ENCODE data around the gene KIZ.

KIZ gene

DNA sequence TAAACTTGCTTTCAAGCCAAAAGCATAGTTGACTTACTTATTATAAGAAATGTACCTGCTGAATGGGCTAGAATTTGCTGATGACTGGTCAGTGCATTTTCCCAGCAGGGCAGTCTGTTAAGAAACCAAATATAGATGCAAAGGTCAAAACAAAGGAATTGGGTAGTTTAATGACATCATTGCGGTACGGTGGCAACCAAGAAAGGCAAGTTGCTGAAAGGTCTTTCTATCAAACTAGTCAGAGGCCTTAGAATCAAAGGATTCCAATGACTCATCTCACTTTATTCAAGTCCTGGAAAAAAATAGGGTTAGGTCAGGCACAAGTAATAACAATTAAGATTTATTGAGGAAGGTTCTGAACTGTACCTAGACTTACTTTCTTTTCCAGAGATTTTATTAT is 76.4 kb downstream of the KIZ start:
- Histone ChIP-seq H3K9me3 (ENCODE audit: low read depth, low read length) (no peaks in the 10 kb centered on the region), H3K36me3 (ENCODE audit: insufficient read depth, low read length) (no peaks in the 10 kb centered on the region), H3K27ac (no peak overlapping the region), H3K4me3 (no peak overlapping the region), H3K9ac (ENCODE audit: insufficient read length) (no peak overlapping the region)
- DNase-seq (ENCODE audit: low read depth, low spot score), result no peak
- TF ChIP-seq FOXP2 (optimal IDR thresholded peaks at IDR 0.05; ENCODE audit: control extremely low read depth, extremely low read length, insufficient read depth) (no peak), POLR2AphosphoS5 (IDR thresholded peaks at IDR 0.05; ENCODE audit: borderline replicate concordance, low read depth, low read length) (no peak), EZH2 (IDR thresholded peaks at IDR 0.05) (no peak)

GRCh38 chr20:21203088-21203656 is 77.3 kb downstream of the KIZ start:
- no peak overlapping the region for H3K4me3 ChIP-seq
- H3K27ac ChIP-seq, result no peak overlapping the region
- no peak for DNase-seq (ENCODE audit: low read depth, low spot score)

GRCh38 chr20:21206584-21206983 is 80.7 kb downstream of the KIZ start:
- no peak for DNase-seq (ENCODE audit: low read depth, low spot score)
- Histone ChIP-seq H3K9me3 (ENCODE audit: low read depth, low read length) (no peaks in the 10 kb centered on the region), H3K4me3 (no peak overlapping the region), H3K36me3 (ENCODE audit: insufficient read depth, low read length) (no peaks in the 10 kb centered on the region), H3K9ac (ENCODE audit: insufficient read length) (no peak overlapping the region), H3K27ac (no peak overlapping the region)
- TF ChIP-seq POLR2AphosphoS5 (IDR thresholded peaks at IDR 0.05; ENCODE audit: borderline replicate concordance, low read depth, low read length), result no peak
- no peak for TF ChIP-seq EZH2 (IDR thresholded peaks at IDR 0.05)
- TF ChIP-seq FOXP2 (optimal IDR thresholded peaks at IDR 0.05; ENCODE audit: control extremely low read depth, extremely low read length, insufficient read depth), result no peak

More at GRCh38 chr20:21203088-21203656, 77.3 kb downstream of the KIZ start:
- TF ChIP-seq FOXP2 (optimal IDR thresholded peaks at IDR 0.05; ENCODE audit: control extremely low read depth, extremely low read length, insufficient read depth) (no peak), POLR2AphosphoS5 (IDR thresholded peaks at IDR 0.05; ENCODE audit: borderline replicate concordance, low read depth, low read length) (no peak), EZH2 (IDR thresholded peaks at IDR 0.05) (no peak)
- no peaks in the 10 kb centered on the region for H3K9me3 ChIP-seq (ENCODE audit: low read depth, low read length)
- H3K36me3 ChIP-seq (ENCODE audit: insufficient read depth, low read length), result no peaks in the 10 kb centered on the region
- no peak overlapping the region for H3K9ac ChIP-seq (ENCODE audit: insufficient read length)

DNA sequence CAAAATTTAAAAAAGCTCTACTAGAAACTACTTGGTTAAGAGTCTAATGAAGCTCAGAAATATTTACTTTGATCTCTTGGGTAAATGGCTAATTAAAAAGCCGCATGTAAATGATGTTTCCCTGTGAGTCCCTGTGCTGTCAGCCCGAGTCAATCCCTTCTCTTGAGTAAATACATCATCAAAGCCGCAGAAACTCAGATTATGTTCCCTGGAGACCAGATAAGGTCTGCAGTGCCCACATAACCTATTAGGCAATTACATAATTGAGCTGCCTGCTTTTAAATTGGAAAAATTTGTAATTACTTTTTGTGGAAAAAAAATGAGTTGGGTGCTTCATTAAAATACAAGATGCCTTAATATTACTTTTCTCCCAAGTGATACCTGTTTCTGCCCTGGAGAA is 83.1 kb downstream of the KIZ start:
- no peak for DNase-seq (ENCODE audit: low read depth, low spot score)
- Histone ChIP-seq H3K36me3 (ENCODE audit: insufficient read depth, low read length) (no peaks in the 10 kb centered on the region), H3K27ac (no peak overlapping the region), H3K4me3 (no peak overlapping the region), H3K9ac (ENCODE audit: insufficient read length) (no peak overlapping the region), H3K9me3 (ENCODE audit: low read depth, low read length) (no peaks in the 10 kb centered on the region)
- no peak for TF ChIP-seq EZH2 (IDR thresholded peaks at IDR 0.05)
- no peak for TF ChIP-seq FOXP2 (optimal IDR thresholded peaks at IDR 0.05; ENCODE audit: control extremely low read depth, extremely low read length, insufficient read depth)
- TF ChIP-seq POLR2AphosphoS5 (IDR thresholded peaks at IDR 0.05; ENCODE audit: borderline replicate concordance, low read depth, low read length), result no peak

GRCh38 chr20:21209668-21210067 is 83.8 kb downstream of the KIZ start:
- H3K9me3 ChIP-seq (ENCODE audit: low read depth, low read length), result no peaks in the 10 kb centered on the region
- H3K9ac ChIP-seq (ENCODE audit: insufficient read length), result no peak overlapping the region
- H3K36me3 ChIP-seq (ENCODE audit: insufficient read depth, low read length), result no peaks in the 10 kb centered on the region
- no peak overlapping the region for H3K27ac ChIP-seq
- TF ChIP-seq EZH2 (IDR thresholded peaks at IDR 0.05), result no peak
- TF ChIP-seq FOXP2 (optimal IDR thresholded peaks at IDR 0.05; ENCODE audit: control extremely low read depth, extremely low read length, insufficient read depth), result no peak
- H3K4me3 ChIP-seq, result no peak overlapping the region
- DNase-seq (ENCODE audit: low read depth, low spot score), result no peak

- Histone ChIP-seq H3K36me3 (ENCODE audit: insufficient read depth, low read length) (no peaks in the 10 kb centered on the region), H3K4me3 (no peak overlapping the region), H3K9me3 (ENCODE audit: low read depth, low read length) (no peaks in the 10 kb centered on the region), H3K27ac (no peak overlapping the region), H3K9ac (ENCODE audit: insufficient read length) (no peak overlapping the region)
- TF ChIP-seq EZH2 (IDR thresholded peaks at IDR 0.05) (no peak), FOXP2 (optimal IDR thresholded peaks at IDR 0.05; ENCODE audit: control extremely low read depth, extremely low read length, insufficient read depth) (no peak), POLR2AphosphoS5 (IDR thresholded peaks at IDR 0.05; ENCODE audit: borderline replicate concordance, low read depth, low read length) (no peak)
- no peak for DNase-seq (ENCODE audit: low read depth, low spot score)
Observed at GRCh38 chr20:21213691-21214090, 87.8 kb downstream of the KIZ start.

- no peak for TF ChIP-seq EZH2 (IDR thresholded peaks at IDR 0.05)
- no peak for TF ChIP-seq FOXP2 (optimal IDR thresholded peaks at IDR 0.05; ENCODE audit: control extremely low read depth, extremely low read length, insufficient read depth)
- no peak for TF ChIP-seq POLR2AphosphoS5 (IDR thresholded peaks at IDR 0.05; ENCODE audit: borderline replicate concordance, low read depth, low read length)
- no peaks in the 10 kb centered on the region for H3K36me3 ChIP-seq (ENCODE audit: insufficient read depth, low read length)
- no peak overlapping the region for H3K9ac ChIP-seq (ENCODE audit: insufficient read length)
- DNase-seq (ENCODE audit: low read depth, low spot score), result no peak
- no peaks in the 10 kb centered on the region for H3K9me3 ChIP-seq (ENCODE audit: low read depth, low read length)
- H3K27ac ChIP-seq, result no peak overlapping the region
- no peak overlapping the region for H3K4me3 ChIP-seq
Observed at GRCh38 chr20:21214431-21214830, 88.5 kb downstream of the KIZ start.

- no peak overlapping the region for H3K27ac ChIP-seq
- DNase-seq (ENCODE audit: low read depth, low spot score), result no peak
Observed at GRCh38 chr20:21219686-21220085, 93.8 kb downstream of the KIZ start.

GRCh38 chr20:21224217-21224616 is 98.3 kb downstream of the KIZ start:
- H3K9me3 ChIP-seq (ENCODE audit: low read depth, low read length), result no peaks in the 10 kb centered on the region
- no peak overlapping the region for H3K4me3 ChIP-seq
- H3K27ac ChIP-seq, result no peak overlapping the region
- H3K36me3 ChIP-seq (ENCODE audit: insufficient read depth, low read length), result no peaks in the 10 kb centered on the region
- no peak for TF ChIP-seq POLR2AphosphoS5 (IDR thresholded peaks at IDR 0.05; ENCODE audit: borderline replicate concordance, low read depth, low read length)
- no peak for TF ChIP-seq FOXP2 (optimal IDR thresholded peaks at IDR 0.05; ENCODE audit: control extremely low read depth, extremely low read length, insufficient read depth)
- no peak for TF ChIP-seq EZH2 (IDR thresholded peaks at IDR 0.05)
- H3K9ac ChIP-seq (ENCODE audit: insufficient read length), result no peak overlapping the region
- DNase-seq (ENCODE audit: low read depth, low spot score), result no peak

More at GRCh38 chr20:21219686-21220085, 93.8 kb downstream of the KIZ start:
- H3K9me3 ChIP-seq (ENCODE audit: low read depth, low read length), result no peaks in the 10 kb centered on the region
- no peaks in the 10 kb centered on the region for H3K36me3 ChIP-seq (ENCODE audit: insufficient read depth, low read length)
- TF ChIP-seq POLR2AphosphoS5 (IDR thresholded peaks at IDR 0.05; ENCODE audit: borderline replicate concordance, low read depth, low read length) (no peak), EZH2 (IDR thresholded peaks at IDR 0.05) (no peak), FOXP2 (optimal IDR thresholded peaks at IDR 0.05; ENCODE audit: control extremely low read depth, extremely low read length, insufficient read depth) (no peak)
- H3K4me3 ChIP-seq, result no peak overlapping the region
- no peak overlapping the region for H3K9ac ChIP-seq (ENCODE audit: insufficient read length)

Measured in SK-N-MC (cell line).